ENCODE results near the gene CETP.
A peak's percentile ranks its signal among the peaks of the same experiment; 100 is the strongest.
"Not testable (repeated sequence)": the region's sequence is repeated elsewhere in the genome, so short reads cannot be mapped to it uniquely, and the experiment has no call there.

The CETP gene

DNA sequence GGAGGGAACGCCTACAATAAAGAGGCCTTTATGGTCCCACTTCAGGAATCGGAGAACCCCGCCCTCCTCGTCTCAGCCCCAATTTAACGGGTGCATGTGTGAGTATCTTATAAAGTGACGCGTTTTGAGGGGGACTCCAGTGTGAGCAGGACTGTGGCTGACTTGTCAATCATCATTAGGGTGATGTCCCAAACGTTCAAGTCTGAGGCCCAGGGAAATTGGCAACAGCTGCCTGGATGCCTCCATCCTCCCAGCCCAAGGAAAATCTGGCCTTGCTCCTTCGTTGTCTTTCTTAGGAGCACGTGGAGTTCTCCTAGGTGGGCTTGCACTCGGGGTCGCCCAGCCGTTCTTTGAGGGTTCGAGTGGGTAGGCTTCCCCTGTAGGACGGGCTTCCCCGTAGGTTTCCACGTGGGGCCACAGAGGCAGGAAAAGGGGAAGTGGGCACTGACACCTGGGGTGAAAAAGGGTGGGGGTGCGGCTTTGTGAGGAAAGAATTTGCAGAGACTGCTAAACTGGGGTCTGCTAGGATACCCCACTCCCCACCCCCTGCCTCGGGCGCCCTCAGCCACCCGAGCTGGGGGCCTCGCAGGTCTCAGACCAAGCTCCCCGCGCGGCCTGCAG is 30.4 kb upstream of the CETP start:
- Histone ChIP-seq H3K9me3 (ENCODE audit: insufficient read depth, low read length) (no peaks in the 10 kb centered on the region), H3K27me3 (ENCODE audit: insufficient read depth, insufficient read length) (no peaks in the 10 kb centered on the region), H3K4me3 (ENCODE audit: insufficient read length, low read depth) (peak overlapping the region; percentile 89), H3K4me1 (ENCODE audit: insufficient read depth, insufficient read length) (peaks cover 4% of the 10 kb centered on the region), H3K36me3 (ENCODE audit: insufficient read depth, insufficient read length, low read length) (peaks cover 36% of the 10 kb centered on the region), H3K9ac (ENCODE audit: insufficient read length, low read depth) (peak overlapping the region; percentile 80)
- TF ChIP-seq YY1 (IDR thresholded peaks at IDR 0.05; ENCODE audit: insufficient read depth, insufficient read length), result no peak
- TF ChIP-seq ZNF274 (IDR thresholded peaks at IDR 0.05; ENCODE audit: low read depth, low read length), result no peak
- TF ChIP-seq SUZ12 (IDR thresholded peaks at IDR 0.05; ENCODE audit: extremely low read depth, insufficient read depth, insufficient read length), result no peak
- no peak for DNase-seq (ENCODE audit: low read depth, low spot score)

- H3K4me3 ChIP-seq (ENCODE audit: insufficient read length, low read depth), result peak within 1 kb of the TSS; percentile 89
- peaks cover 4% of the 10 kb centered on the region for H3K4me1 ChIP-seq (ENCODE audit: insufficient read depth, insufficient read length)
- H3K36me3 ChIP-seq (ENCODE audit: insufficient read depth, insufficient read length, low read length), result peaks cover 43% of the 10 kb centered on the region
- peak within 1 kb of the TSS; percentile 93 for H3K9ac ChIP-seq (ENCODE audit: insufficient read length, low read depth)
- TF ChIP-seq ZNF274 (IDR thresholded peaks at IDR 0.05; ENCODE audit: low read depth, low read length) (no peak), SUZ12 (IDR thresholded peaks at IDR 0.05; ENCODE audit: extremely low read depth, insufficient read depth, insufficient read length) (no peak), YY1 (IDR thresholded peaks at IDR 0.05; ENCODE audit: insufficient read depth, insufficient read length) (no peak)
- no peaks in the 10 kb centered on the region for H3K27me3 ChIP-seq (ENCODE audit: insufficient read depth, insufficient read length)
- H3K9me3 ChIP-seq (ENCODE audit: insufficient read depth, low read length), result no peaks in the 10 kb centered on the region
- peak; percentile 92 for DNase-seq (ENCODE audit: low read depth, low spot score)
Observed at GRCh38 chr16:56931892-56932720, 29.6 kb upstream of the CETP start, which contains the start of gene HERPUD1. Gene HERPUD1, plus strand, starts transcription at chr16:56932142. Its CDS starts 103 bp downstream, at chr16:56932245.

GRCh38 chr16:56932721-56933619 is 28.8 kb upstream of the CETP start:
- H3K4me1 ChIP-seq (ENCODE audit: insufficient read depth, insufficient read length), result peaks cover 4% of the 10 kb centered on the region
- H3K9me3 ChIP-seq (ENCODE audit: insufficient read depth, low read length), result no peaks in the 10 kb centered on the region
- H3K36me3 ChIP-seq (ENCODE audit: insufficient read depth, insufficient read length, low read length), result peaks cover 52% of the 10 kb centered on the region
- no peaks in the 10 kb centered on the region for H3K27me3 ChIP-seq (ENCODE audit: insufficient read depth, insufficient read length)
- peak overlapping the region; percentile 93 for H3K9ac ChIP-seq (ENCODE audit: insufficient read length, low read depth)
- H3K4me3 ChIP-seq (ENCODE audit: insufficient read length, low read depth), result peak overlapping the region; percentile 89
- no peak for DNase-seq (ENCODE audit: low read depth, low spot score)
- TF ChIP-seq SUZ12 (IDR thresholded peaks at IDR 0.05; ENCODE audit: extremely low read depth, insufficient read depth, insufficient read length) (no peak), ZNF274 (IDR thresholded peaks at IDR 0.05; ENCODE audit: low read depth, low read length) (no peak), YY1 (IDR thresholded peaks at IDR 0.05; ENCODE audit: insufficient read depth, insufficient read length) (no peak)

DNA sequence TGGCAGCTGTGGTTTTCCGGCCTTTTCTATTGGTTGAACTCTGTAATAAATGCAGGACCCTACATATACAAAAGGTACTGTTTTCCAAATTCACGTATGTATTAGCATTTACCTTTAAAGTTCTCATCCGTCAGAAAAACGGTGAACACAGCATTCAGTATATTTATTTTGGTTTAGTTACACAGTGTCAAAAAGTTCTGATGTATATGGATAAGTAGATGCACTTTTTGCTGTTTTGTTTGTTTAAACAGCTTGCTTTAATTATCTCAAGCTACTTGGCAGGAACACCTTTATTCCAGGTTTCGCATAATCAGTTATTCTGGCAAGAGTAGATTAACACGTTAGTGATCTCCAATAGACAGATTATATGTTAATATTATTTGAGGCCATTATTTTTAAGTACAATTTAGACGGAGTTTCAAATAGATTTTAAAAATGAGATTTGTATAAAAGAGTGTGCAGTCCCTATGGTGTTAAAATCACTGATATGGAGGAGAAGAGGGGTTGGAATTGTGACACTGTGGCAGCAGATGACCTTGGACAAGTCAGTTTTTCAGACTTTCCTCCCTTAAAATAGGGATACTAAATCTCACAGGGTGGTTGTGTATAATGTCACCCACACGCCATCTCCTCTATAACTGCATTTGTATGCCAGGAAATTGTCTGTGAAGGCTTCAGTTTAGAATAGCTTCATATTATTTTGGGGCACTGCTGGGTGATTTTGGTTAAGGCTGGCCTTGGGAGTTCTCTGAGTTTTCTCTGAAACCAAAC is 27.7 kb upstream of the CETP start:
- Histone ChIP-seq H3K36me3 (ENCODE audit: insufficient read depth, insufficient read length, low read length) (peaks cover 60% of the 10 kb centered on the region), H3K4me3 (ENCODE audit: insufficient read length, low read depth) (peak overlapping the region; percentile 89), H3K27me3 (ENCODE audit: insufficient read depth, insufficient read length) (no peaks in the 10 kb centered on the region), H3K4me1 (ENCODE audit: insufficient read depth, insufficient read length) (peaks cover 4% of the 10 kb centered on the region), H3K9ac (ENCODE audit: insufficient read length, low read depth) (peak overlapping the region; percentile 26), H3K9me3 (ENCODE audit: insufficient read depth, low read length) (no peaks in the 10 kb centered on the region)
- no peak for TF ChIP-seq ZNF274 (IDR thresholded peaks at IDR 0.05; ENCODE audit: low read depth, low read length)
- no peak for TF ChIP-seq SUZ12 (IDR thresholded peaks at IDR 0.05; ENCODE audit: extremely low read depth, insufficient read depth, insufficient read length)
- no peak for DNase-seq (ENCODE audit: low read depth, low spot score)

DNA sequence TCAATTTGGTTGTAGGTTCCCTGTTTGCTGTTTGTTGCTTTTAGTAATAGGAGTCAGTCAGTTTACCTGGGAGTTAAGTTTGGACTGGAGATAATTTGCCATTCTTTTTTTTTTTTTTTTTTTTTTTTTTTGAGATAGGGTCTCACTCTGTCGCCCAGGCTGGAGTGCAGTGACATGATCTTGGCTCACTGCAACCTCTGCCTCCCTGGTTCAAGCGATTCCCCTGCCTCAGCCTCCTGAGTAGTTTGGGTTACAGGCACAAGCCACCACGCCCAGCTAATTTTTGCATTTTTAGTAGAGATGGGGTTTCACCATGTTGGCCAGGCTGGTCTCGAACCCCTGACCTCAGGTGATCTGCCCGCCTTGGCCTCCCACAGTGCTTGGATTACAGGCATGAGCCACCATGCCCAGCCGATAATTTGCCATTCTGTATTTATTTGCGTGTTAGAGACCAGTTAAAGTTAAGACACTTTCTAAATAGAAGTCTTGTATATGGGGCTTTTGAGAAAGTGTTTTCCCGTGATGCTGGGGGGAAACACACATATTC is 27.1 kb upstream of the CETP start:
- H3K4me1 ChIP-seq (ENCODE audit: insufficient read depth, insufficient read length); H3K9ac ChIP-seq (ENCODE audit: insufficient read length, low read depth); H3K27me3 ChIP-seq (ENCODE audit: insufficient read depth, insufficient read length); DNase-seq (ENCODE audit: low read depth, low spot score); H3K4me3 ChIP-seq (ENCODE audit: insufficient read length, low read depth); H3K9me3 ChIP-seq (ENCODE audit: insufficient read depth, low read length): not testable (repeated sequence)
- H3K36me3 ChIP-seq (ENCODE audit: insufficient read depth, insufficient read length, low read length), result peaks cover 66% of the 10 kb centered on the region

- peaks cover 4% of the 10 kb centered on the region for H3K4me1 ChIP-seq (ENCODE audit: insufficient read depth, insufficient read length)
- no peak for DNase-seq (ENCODE audit: low read depth, low spot score)
- TF ChIP-seq YY1 (IDR thresholded peaks at IDR 0.05; ENCODE audit: insufficient read depth, insufficient read length) (no peak), ZNF274 (IDR thresholded peaks at IDR 0.05; ENCODE audit: low read depth, low read length) (no peak), SUZ12 (IDR thresholded peaks at IDR 0.05; ENCODE audit: extremely low read depth, insufficient read depth, insufficient read length) (no peak)
- H3K9me3 ChIP-seq (ENCODE audit: insufficient read depth, low read length), result no peaks in the 10 kb centered on the region
- no peak overlapping the region for H3K4me3 ChIP-seq (ENCODE audit: insufficient read length, low read depth)
- H3K36me3 ChIP-seq (ENCODE audit: insufficient read depth, insufficient read length, low read length), result peaks cover 71% of the 10 kb centered on the region
- H3K27me3 ChIP-seq (ENCODE audit: insufficient read depth, insufficient read length), result no peaks in the 10 kb centered on the region
- no peak overlapping the region for H3K9ac ChIP-seq (ENCODE audit: insufficient read length, low read depth)
Observed at GRCh38 chr16:56935201-56935600, 26.5 kb upstream of the CETP start.

Data from NT2/D1 (cell line).